Stimulated activated CD8-positive, alpha-beta memory T cell treated with anti-CD3 and anti-CD28 coated beads, Interleukin-12 subunit alpha, Interleukin-12 subunit beta, amount 100 ng/mL, for 4 hours (primary cell): ENCODE results near the gene KANSL1.
"Not testable (repeated sequence)": the region's sequence is repeated elsewhere in the genome, so short reads cannot be mapped to it uniquely, and the experiment has no call there.

Experiments
- DNase-seq: peaks from one replicate; pipeline ENCODE4 v3.0.0-alpha.2; 2020; ENCODE audit warnings: low read depth

Gene KANSL1

GRCh38 chr17:46193626-46194392 lies 580 bp upstream of the KANSL1 start:
- peak; percentile 82 for DNase-seq

GRCh38 chr17:46192439-46193150 lies 634 bp downstream of the KANSL1 start:
- peak; percentile 44 for DNase-seq

- DNase-seq, result no peak
Observed at GRCh38 chr17:46192189-46192438, 1.1 kb downstream of the KANSL1 start.

GRCh38 chr17:46191322-46192188 lies 1.7 kb downstream of the KANSL1 start:
- DNase-seq, result no peak

- no peak for DNase-seq
Observed at GRCh38 chr17:46190763-46191162, 2.5 kb downstream of the KANSL1 start.

- not testable (repeated sequence) for DNase-seq
Observed at GRCh38 chr17:46186827-46187235, 6.4 kb downstream of the KANSL1 start.

GRCh38 chr17:46184696-46185095 lies 8.5 kb downstream of the KANSL1 start:
- no peak for DNase-seq

DNA sequence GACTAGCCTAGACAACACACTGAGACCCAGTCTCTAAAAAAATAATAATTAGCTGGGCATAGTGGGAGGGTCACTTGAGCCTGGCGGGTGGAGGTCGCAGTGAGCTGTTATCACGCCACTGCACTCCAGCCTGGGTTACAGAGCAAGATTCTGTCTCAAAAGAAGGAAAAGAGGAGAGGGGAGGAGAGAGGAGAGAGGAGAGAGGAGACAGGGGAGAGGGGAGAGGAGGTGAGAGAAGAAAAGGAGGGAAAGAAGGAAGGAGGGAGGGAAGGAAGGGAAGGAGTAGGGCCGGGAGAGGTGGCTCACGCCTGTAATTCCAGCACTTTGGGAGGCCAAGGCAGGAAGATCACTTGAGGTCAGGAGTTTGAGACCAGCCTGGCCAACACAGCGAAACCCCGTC lies 9.8 kb downstream of the KANSL1 start:
- DNase-seq, result not testable (repeated sequence)

- no peak for DNase-seq
Observed at GRCh38 chr17:46182961-46183360, 10.3 kb downstream of the KANSL1 start.

DNA sequence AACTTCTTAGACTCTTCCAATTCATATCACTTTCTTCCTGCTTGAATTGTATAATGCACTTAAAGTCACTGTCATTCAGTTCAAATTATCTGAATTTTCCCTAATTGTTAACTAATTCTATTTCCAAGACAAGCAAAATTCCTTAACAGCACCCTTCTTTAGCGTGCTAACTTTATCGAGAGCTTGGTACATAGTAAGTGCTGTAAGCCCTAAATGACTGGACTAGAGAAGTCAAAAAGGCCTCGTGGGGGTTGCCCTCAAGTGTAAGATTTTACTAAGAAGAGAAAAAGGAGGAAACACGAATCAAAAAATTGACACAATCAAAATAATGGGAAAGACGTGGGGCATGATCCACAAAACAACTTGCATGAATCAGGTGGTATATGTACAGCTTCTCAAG lies 11.3 kb downstream of the KANSL1 start:
- no peak for DNase-seq

DNA sequence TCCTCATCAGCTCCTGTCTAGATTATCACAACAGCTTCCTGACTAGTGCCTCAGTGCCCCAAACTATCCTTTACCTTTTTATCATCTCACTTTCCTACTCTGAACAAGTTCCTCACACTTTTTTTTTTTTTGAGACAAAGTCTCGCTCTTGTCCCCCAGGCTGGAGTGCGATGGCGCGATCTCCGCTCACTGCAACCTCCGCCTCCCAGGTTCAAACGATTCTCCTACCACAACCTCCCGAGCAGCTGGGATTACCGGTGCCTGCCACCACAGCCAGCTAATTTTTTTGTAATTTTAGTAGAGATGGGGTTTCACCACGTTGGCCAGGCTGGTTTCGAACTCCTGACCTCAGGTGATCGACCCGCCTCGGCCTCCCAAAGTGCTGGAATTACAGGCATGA lies 11.9 kb downstream of the KANSL1 start:
- DNase-seq, result not testable (repeated sequence)

DNA sequence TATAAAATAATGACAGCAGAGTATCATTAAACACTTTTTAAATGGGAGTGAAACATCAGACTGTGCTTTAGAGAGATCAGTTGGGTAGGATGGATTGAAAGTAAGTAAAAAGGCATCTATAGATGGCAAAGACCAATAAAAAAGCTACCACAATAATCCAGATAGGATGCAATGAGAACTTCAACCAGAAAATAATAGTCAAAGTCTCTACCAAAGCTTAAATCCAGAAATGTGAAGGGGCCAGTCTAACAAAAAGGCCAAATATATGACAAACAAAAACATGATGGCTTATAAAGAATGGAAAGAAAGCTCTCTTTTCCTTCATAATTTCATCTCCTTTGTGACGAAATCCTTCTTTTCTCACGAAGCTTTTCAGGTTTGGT lies 12.3 kb downstream of the KANSL1 start:
- no peak for DNase-seq

DNA sequence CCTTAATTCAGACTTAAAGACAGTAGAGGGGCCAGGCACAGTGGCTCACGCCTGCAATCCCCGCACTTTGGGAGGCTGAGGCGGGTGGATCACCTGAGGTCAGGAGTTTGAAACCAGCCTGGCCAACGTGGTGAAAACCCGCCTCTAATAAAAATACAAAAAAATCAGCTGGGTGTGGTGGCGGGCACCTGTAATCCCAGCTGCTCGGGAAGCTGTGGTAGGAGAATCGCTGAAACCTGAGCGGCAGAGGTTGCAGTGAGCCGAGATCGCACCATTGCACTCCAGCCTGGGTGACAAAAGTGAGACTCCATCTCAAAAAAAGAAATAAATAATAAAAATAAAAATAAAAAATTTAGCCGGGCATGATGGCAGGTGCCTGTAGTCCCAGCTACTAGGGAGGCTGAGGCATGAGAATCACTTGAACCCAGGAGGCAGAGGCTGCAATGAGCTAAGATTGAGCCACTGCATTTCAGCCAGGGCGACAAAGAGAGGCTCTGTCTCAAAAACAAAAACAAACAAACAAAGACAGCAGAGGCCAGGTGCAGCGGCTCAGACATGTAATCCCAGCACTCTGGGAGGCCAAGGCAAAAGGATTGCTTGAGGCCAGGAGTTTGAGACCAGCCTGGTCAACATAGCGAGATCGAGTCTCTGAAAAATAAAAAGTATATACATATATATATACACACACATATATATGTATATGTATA lies 12.9 kb downstream of the KANSL1 start:
- not testable (repeated sequence) for DNase-seq

- DNase-seq, result no peak
Observed at GRCh38 chr17:46179375-46179999, 13.7 kb downstream of the KANSL1 start.

GRCh38 chr17:46178550-46179214 lies 14.5 kb downstream of the KANSL1 start:
- no peak for DNase-seq

GRCh38 chr17:46176975-46177374 lies 16.3 kb downstream of the KANSL1 start:
- DNase-seq, result no peak

DNA sequence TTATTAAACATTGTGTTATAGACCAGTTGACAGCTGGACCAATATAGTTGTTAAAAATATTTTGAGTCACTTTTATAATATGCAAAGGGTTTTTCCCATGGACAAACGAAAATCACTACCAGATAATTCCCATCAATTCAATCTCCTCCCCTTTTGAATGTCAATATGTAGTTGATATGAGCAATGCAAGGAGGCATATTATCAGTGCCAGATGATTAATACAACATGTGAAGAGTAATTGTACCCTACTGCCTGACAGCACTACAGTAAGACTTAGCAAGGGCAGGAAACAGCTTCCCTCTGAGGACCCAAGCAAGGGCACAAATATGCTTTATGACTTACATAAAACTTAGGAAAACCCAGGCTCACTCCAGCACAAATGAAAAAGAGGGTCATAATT lies 17.3 kb downstream of the KANSL1 start:
- no peak for DNase-seq

- no peak for DNase-seq
Observed at GRCh38 chr17:46173153-46173552, 20.1 kb downstream of the KANSL1 start.

DNA sequence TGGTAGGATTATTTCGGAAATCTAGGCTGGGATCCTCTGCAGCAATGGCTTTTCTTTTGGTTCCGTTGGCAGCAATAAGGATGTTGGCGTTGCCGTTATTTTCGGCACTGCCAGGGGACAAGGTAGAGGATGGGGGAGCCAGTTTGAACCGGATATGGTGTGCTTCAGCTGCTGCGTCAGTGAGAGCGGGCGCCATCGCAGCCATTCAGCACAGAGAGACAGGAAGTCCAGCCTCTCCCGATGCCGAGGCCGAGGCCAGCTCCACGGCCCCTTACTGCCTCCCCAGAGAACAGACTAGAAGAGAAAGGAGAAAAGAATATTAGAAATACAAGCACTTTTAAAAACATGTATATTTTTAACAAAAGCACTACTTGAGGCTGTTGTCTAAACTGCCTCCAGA lies 21.3 kb downstream of the KANSL1 start:
- no peak for DNase-seq

GRCh38 chr17:46170639-46171429 lies 22.4 kb downstream of the KANSL1 start:
- DNase-seq, result no peak
